Fibroblast of peridontal ligament (primary cell): Measurements from ENCODE around the gene SERPINE2.
A peak's percentile ranks its signal among the peaks of the same experiment; 100 is the strongest.

Experiments used
- DNase-seq: peaks from one replicate; pipeline ENCODE4 v3.0.0-alpha.2; 2010; ENCODE audit errors: extremely low read depth

The SERPINE2 gene, protein sequence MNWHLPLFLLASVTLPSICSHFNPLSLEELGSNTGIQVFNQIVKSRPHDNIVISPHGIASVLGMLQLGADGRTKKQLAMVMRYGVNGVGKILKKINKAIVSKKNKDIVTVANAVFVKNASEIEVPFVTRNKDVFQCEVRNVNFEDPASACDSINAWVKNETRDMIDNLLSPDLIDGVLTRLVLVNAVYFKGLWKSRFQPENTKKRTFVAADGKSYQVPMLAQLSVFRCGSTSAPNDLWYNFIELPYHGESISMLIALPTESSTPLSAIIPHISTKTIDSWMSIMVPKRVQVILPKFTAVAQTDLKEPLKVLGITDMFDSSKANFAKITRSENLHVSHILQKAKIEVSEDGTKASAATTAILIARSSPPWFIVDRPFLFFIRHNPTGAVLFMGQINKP

DNA sequence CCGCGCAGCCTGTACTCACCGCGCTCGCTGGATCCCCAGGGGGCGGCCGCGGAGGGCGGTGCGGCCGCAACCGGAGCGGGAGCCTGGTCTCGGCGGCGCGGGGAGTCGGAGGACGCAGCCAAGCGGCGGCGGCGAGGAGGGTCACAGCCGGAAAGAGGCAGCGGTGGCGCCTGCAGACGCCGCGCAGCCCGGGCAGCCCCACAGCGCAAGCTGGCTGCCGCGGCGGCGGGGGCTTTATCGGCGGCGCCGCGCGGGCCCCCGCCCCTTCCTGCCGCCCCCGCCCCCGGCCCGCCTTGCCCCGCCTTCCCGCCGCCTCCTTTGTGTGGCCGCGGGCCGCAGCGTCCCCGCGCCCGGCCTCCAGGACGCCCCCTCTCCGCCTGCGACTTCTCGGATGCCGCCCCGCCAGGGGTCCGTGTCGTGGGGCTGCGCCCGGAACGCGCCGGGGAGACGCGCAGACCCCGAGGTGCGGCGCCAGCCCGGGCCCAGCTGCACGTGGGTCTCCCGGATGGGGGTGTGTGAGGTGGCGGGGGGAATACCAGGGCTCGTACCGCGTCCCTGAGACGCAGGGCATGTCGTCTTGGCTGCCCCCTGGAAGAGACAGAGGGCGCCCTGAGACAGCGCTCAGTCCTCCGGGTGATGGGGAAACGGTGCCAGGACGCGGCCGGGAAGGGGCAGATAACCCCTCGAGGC lies at the start of gene SERPINE2:
Gene SERPINE2, minus strand, starts transcription at position 207 of the 690 bp plus-strand sequence. CDS start 37,386 bp downstream, outside the sequence.
- peak; percentile 59 for DNase-seq

DNA sequence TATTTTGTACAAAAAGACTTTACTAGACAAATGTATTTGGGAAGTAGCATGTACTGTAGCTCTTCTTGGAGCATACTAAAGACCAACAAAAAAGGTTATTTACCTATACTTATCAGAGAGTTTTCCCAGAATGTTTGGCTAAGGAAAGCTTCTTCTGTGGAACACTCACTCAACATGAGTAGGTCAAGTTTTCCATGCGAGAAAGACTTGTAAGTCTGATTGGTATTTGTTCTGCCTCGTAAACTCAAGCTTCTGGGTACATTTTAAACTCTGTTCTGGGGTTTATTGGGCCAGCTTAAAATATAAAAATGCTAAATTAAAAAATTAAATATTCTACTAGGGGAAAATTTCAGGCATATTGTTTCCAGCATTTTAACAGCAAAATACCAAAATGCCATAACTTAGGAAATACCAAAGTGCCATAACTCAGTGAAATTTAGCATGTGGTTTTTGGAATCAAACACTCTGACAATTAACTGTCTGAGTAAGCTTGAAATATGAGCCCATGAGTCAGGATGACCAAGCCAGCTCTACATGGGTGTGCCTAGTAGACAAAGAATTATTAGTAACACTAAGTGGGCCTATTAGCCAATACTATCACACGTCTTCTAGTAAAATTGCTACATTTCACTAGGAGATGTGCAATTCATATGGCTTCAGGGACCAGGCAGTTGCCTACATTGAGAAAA lies 47.3 kb upstream of the SERPINE2 start:
- DNase-seq, result peak; percentile 96

DNA sequence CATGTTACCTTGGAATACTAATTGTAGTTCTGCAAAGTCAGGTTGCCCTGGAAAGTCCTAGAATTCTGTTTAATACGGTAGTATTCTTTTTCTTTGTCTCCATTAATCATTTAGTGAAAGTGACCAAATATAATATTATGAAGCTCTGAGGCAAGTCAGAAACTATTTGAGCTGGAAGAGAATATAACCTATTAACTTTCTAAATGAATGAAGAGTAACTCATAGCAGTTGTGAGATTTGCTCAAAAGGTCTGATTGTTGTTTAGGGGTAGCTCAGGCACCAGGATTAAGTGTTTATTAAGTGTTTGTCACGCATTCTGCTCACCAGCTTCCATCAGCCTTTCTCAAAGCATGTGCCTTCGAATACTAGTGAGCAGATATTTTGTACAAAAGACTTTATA lies 46.7 kb upstream of the SERPINE2 start:
- DNase-seq, result no peak

DNA sequence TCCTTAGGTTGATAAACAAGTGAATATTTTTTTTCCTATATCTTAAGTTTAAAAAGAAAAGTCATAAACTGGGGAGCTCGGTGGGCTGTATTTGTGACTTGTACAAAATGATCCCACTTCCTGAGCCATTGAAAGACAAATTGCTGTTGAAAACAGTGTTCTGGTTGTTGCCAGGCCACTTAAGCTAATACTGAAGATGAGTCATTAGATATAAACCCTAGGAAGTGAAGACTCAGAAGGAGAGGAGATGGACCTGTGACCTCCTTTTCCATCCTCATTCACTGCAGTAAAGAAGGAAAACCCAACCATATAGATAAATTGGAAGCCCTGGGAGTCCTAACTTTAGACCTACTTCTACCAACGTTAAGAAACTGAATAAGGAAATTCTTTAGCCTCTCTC lies 46.2 kb upstream of the SERPINE2 start:
- no peak for DNase-seq

DNA sequence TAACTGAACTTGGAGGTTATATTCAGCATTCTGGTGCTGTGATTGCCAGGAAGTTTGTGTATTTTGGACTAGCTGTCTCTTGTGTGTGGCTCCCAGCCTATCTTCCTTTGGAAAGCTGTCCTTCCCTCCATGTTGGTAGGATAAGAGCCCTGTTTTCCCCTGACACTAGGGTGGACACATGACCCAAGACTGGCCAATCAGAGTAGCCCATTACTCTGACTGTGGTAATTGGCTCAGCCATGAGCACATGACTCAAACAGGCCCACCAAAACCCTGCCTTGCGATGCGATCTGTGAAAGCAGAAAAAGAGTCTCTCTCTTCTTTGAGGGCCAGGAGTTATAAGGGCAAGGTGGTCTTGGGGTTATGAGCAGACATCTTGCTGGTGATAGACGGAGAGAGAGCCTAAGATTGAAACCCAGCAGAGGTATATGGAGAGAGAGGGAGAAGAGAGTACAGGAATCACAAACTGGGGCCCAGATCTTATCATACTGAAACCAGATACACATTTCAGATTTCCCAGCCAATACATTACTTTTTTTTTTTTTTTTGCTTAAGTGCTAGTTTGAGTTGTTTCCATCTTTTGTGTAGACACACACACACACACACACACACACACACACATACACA lies 45.3 kb upstream of the SERPINE2 start:
- no peak for DNase-seq

DNA sequence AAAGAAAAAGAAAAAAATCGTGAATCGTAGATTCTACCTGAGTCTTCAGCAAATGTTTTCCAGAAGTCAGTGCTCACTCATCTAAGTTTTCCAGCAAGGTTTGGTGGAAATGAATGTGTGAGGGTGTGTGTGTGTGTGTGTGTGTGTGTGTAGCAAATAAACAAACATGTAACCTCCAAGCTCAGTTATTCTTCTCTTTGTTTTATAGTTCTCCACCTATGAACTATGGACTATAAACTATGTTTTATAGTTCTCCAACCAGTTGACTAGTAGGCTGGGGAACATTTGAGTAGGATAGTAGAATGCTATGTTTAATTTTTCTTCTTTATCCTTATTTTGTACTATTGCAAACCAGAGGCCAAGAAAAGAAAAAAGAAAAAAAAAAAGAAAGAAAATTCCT lies 44.6 kb upstream of the SERPINE2 start:
- no peak for DNase-seq

DNA sequence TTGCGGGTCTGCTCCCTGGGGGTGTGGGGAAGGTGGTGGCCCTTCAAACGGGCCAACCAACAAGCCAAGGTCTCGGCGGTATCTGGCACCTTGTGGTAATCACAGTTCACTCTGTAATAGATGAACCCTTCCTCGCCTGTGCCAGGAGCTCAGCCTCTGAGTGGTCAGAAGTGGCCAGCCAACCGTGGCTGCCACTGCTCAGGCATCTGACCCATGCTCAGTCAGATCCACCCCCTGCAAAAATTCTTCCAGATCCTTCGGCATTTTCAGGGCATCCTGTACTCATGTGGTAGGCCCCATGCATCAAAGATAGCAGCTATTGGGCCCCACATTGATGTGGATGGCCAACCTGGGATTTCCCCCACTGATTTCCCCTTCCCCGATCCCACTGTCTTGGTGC lies 39.6 kb upstream of the SERPINE2 start:
- DNase-seq, result no peak

DNA sequence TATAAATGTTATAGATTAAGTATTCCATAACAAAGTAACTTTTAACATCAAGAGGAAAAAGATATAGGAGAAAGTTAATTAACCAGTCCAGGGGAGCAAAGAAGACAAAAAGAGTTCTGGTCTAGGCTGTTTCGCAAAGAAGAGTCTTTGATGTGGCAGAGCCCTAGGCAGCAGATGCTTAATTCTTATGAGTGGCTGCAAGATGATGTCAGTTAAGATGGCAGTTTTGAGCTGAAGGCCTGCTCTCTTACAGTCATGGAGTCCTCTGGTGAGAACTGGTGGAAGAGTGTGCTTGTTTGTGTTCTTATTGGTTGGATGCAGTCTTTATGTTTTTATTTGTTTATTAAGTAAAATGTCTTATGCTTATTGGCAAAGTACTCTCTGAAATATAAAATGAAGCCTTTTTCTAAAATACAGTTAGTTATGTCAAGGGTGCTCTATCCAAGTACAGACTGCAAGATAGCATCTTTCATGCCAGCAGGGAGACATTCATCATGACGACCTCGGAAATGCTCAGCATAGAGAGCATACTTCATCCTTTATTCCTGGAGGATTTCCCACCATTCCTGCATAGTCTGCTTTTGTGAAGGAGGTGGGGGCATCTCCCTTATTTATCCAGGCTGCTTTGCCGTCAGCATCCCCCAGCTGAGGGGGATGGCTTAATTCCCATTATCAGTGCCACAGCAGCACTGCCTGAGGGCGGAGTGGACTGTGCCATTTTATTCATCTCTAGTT lies 38.9 kb upstream of the SERPINE2 start:
- no peak for DNase-seq

DNA sequence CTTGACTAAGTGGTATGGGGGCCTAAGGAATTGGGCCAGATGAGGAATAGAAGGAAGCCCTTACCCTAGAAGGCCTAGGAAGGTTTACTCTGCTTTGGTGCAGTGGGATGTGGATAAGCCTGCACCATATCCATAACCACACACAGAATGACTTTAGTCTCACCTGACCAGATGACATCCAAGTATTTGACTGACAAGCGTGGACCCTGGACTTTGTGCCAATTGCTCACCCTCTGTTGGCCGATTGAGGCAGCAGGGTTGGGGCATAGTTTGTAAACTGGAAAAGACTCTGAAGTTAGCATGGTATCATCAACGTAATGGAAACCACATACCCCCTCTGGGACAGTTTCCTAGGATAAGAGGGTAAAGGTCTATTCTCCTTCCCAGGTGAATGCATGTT lies 36.5 kb upstream of the SERPINE2 start:
- no peak for DNase-seq

DNA sequence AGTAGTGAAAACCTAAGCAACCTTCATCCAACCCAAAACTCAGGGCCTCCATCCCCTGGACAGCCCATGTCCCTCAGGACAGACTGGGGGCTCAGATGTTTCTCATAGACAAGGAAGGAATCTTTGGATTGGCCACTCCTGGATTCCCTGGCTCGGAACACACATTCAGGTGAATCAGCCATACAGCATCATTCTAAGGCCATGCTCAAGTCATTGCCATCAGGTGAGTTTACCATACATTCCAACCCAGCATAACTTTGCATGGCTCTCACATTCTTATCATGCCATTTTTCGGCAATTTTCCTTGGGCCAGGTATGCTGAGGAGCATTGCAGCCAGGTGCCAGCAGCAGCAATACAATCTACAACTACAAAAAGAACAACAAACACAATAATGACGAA lies 34.6 kb upstream of the SERPINE2 start:
- no peak for DNase-seq

DNA sequence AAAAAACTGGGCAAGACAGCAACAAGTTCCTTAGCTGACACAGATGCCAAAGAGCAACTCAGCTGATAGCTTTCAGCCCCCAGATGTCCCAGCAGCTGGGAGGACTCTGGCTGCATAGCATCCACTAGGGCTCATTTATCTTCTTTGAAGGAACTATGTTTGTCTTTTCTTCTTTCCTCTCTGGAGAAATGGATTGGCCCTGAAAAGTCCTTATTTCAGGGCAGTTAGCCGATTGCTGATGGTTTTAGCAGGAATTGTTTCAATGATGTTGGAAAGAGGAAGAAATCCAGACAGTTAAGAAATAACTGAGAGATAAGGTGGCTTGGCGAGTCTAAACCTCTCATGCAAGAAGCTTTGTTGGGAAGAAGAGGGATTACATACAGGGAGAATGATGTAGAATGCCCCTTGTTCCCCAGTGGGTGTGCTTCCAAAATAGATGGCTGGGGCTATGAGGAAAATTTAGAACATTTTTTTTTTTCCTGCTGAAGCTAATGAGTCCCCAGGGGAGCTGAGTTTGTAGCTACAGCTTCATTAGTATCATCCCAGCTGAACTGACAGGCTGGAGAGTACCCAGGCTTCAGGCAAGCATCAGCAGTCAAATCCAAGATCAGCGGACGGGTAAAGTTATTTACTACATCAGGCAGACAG lies 33.6 kb upstream of the SERPINE2 start:
- peak; percentile 10 for DNase-seq

DNA sequence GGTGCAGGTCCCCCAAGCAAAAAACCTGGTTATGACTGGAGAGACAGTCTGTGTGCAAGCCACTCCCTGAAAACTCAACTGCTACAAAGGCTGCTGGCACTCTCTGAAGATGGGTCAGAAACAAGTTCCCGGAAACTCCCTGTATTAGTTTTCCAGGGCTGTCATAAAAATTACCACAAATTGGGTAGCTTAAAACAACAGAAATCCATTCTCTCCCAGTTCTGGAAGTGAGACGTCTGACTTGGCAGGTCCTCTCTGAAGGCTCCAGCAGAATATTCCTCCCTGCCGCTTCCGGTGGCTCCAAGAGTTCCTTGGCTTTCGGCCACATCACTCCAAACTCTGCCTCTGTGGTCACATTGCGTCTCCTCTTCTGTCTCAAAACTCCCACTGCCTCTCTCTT lies 30.1 kb upstream of the SERPINE2 start:
- DNase-seq, result no peak

DNA sequence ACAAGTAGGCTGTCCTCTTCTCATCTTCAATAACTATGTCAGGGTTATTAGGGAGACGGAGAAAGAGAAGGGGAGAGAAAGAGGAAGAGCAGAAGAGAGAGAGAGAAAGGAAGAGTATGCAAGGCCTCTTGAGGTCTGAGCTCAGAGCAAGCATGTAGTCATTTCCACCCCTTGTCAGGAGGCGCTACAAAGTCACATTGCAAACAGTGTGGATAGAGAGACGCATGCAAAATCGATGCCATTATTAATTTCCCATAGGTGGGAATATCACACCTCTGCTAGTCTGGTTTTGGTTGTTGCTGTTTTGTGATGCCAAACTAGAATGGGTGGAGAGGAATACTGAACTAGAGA lies 24.2 kb upstream of the SERPINE2 start:
- DNase-seq, result no peak

DNA sequence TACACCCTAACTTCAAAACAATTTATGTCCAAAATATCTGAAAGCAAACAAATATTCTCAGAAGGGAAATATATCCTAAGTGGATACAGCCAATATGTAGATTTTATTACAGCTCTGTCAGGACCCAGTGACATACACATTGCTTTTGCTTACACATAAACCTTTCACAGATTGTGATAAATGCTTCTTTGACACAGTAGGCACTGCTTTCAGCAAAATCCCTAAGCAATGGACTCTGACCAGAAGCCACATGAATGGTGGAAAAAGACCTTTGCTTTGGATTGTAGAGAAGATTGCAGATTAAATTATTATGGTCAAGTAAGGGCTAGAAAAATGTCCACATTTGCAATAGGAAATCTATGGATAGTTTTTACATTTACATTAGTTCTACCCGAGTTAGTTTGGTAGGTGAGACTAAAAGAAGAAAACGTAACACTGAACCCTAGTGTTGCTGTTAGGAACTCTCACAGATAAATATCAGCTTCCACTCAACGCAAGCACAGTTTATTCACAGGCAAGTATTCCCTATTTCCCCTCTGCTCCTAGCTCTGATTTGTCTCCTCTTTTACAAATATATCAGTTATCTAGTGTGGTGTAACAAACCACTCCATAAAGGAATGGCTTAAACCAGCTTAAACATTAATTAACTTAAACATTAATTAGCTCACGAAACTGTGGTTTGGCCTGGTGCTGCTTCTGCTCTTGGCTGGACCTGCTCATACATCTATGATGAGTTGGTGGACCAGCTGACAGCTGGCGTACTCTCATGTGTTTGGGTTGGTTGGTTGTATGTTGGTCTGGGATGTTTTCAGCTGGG lies 23.6 kb upstream of the SERPINE2 start:
- no peak for DNase-seq

DNA sequence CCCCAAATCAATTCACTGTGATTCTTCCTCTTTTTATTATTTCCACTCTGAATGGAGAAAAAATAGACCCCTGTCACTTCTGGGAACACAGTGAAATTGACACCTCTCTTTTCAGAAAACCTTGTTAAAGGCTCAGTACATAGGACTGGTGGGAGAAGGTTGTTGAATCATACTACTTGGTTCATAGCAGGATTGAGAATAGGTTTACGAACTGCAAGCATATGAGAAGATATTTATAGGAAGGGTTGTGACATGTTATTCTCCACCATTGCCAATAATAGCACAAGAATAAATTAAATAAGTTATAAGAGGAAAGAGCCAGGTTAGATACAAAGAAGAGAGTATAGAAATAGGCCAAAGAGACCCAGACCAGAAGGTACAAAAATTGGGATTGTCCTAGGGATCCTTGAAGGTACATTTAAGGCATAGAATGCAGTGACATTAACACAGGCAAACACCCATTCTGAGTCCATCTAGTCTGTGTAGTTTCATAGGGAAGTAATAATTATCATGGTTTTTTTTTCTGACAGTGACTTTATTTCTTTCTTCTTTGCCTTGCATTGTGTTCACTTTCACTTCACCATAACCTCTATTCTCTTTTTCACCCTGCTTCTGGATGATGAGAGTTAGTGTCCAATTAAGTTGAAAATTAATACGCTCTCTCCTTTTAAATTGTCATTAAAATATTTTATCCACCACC lies 21.8 kb upstream of the SERPINE2 start:
- no peak for DNase-seq

DNA sequence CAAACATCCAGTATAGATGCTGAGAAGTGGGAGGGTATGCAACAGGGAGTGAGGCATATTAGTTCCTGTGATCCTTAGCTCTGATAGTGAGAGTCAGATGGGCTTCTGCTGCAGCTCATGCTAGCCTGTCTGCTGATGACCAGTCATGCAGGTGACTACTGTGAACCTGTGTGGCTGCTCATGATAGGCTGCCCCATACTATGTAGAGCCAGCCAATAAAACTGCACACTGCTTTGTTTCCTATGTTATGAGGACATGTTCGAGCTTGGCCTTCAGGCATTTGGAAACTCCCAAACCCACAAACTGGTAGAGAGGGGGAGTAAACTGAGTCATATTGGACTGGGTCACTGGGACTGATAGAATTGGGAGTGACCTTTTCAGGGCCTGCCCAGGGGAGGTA lies 20.1 kb upstream of the SERPINE2 start:
- no peak for DNase-seq

DNA sequence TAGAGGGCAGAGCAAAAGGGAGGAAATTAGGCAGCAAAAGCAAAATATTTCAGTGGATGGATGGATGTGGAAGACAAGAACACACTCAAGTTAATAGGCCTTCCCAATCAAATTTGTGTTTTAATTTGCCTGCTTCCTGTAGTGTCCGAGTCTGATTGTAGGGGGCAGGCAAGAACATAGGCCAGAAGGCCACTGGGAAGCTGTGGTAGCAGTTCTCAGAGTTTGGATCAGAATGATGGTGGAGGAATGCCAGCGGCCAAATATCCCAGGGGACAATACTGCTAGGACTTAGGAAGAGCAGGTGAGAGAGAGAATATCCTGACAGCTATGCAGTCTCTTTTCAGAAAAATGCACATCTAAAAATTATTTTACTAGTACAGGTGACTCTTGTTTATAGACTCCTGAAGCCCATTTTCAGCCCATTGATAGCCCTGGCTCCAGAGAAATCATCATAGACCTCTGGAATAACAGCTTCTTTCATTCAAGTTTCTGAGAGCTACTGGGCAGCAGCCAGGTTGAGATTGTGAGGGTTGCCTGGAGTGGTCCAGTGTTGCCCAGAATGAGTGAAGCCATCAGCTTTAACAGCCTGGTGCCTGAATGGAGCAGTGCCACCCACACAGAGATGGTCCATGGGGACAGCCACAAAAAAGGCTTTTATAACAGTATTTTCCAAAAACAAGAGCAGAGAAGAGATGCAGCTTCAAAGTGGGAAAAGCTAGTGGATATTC lies 19.1 kb upstream of the SERPINE2 start:
- DNase-seq, result no peak

DNA sequence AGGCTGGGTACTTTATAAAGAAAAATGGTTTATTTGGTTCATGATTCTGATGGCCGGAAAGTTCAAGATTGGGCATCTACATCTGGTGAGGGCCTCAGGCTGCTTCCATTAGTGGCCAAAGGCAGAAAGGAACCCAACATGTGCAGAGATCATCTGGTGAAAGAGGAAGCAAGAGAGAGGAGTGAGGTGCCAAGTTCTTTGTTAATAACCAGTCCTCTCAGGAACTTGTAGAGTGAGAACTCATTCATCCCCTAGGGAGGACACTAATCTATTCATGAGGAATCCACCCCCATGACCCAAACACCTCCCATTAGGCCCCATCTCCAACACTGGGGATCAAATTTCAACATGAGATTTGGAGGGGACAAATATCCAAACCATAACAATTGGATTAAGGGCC lies 17.8 kb upstream of the SERPINE2 start:
- no peak for DNase-seq

DNA sequence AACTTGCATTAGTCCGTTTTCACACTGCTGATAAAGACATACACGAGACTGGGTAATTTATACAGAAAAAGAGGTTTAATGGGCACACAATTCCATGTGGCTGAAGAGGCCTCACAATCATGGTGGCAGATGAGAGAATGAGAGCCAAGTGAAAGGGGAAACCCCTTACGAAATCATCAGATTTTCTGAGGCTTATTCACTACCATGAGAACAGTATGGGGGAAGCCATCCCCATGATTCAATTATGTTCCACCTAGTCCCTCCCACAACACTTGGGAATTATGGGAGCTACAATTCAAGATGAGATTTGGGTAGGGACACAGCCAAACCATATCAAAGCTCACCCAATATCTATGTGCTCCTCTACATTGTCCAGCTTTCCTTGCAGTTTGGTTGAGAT lies 16.0 kb upstream of the SERPINE2 start:
- DNase-seq, result no peak
